Epithelial cell of alveolus of lung (primary cell): ENCODE results near the gene SAA4. TPM values are rescaled to one million over a fixed set of nuclear protein-coding genes. Genes with fewer than 3 reads are reported as not detected.

Experiments
- total RNA-seq: library from RNA; depleted of rRNA; stranded (reverse); fragments of >200 nt; gene quantifications from 2 replicates; pipeline ENCODE4 v1.2.1, GENCODE V29; 2015

Gene SAA4
- not detected in 2 replicates for total RNA-seq

GRCh38 chr11:18236664-18237356, at the start of gene SAA4:
Gene SAA4, minus strand, starts transcription at chr11:18236802. Its CDS starts 876 bp downstream, at chr11:18235926.

GRCh38 chr11:18265949-18266348, 29.3 kb upstream of the SAA4 start, which contains the start of gene SAA1:
Gene SAA1, plus strand, starts transcription at chr11:18266264. Its CDS starts 624 bp downstream, at chr11:18266888.

GRCh38 chr11:18248561-18248960, 12.0 kb upstream of the SAA4 start, which contains the start of gene SAA2:
Gene SAA2, minus strand, starts transcription at chr11:18248668. Its CDS starts 657 bp downstream, at chr11:18248011.

Other genes with a start within 250 kb of the SAA4 start
- gene SERGEF, start 223.8 kb downstream of the SAA4 start, total RNA-seq, result 22.5 and 24.4 TPM in 2 replicates
- gene TPH1, start 190.5 kb downstream of the SAA4 start, total RNA-seq, result under 0.01 TPM in 2 replicates
- gene SAAL1, start 130.7 kb downstream of the SAA4 start, total RNA-seq, result 15.1 and 21.2 TPM in 2 replicates
- not detected in 2 replicates for gene MRGPRX3, start 104.2 kb downstream of the SAA4 start, total RNA-seq
- not detected in 2 replicates for gene MRGPRX4, start 64.0 kb downstream of the SAA4 start, total RNA-seq
- gene SAA2, start 11.9 kb upstream of the SAA4 start, total RNA-seq, result 1.3 TPM in 1 of 2 replicates, not detected in the other
- 2.1 TPM in 1 of 2 replicates, not detected in the other for gene SAA1, start 29.5 kb upstream of the SAA4 start, total RNA-seq
- gene HPS5, start 85.3 kb upstream of the SAA4 start, total RNA-seq, result 8.9 and 16.4 TPM in 2 replicates
- 29.1 and 42.7 TPM in 2 replicates for gene GTF2H1, start 85.8 kb upstream of the SAA4 start, total RNA-seq
- gene LDHA, start 157.8 kb upstream of the SAA4 start, total RNA-seq, result 944 and 955 TPM in 2 replicates
- gene LDHC, start 175.5 kb upstream of the SAA4 start, total RNA-seq, result 0.40 TPM in 1 of 2 replicates, not detected in the other
- gene LDHAL6A, start 219.1 kb upstream of the SAA4 start, total RNA-seq, result not detected in 2 replicates